ENCODE data around the gene GAPDH.
"Not testable (repeated sequence)": the region's sequence is repeated elsewhere in the genome, so short reads cannot be mapped to it uniquely, and the experiment has no call there.

The GAPDH gene

GRCh38 chr12:6533923-6534694 is at the start of gene GAPDH:
Gene GAPDH (plus strand): TSS chr12:6534517. CDS start chr12:6534833, 316 bp downstream.
- no peak for TF ChIP-seq CTCF (IDR thresholded peaks at IDR 0.05; ENCODE audit: control insufficient read depth, extremely low read depth, insufficient read depth)
- peak; percentile 91 for DNase-seq (ENCODE audit: low read depth)
- peak within 1 kb of the TSS; percentile 98 for H3K4me3 ChIP-seq (ENCODE audit: low read depth, low read length)

GRCh38 chr12:6488240-6488639 is 46.1 kb upstream of the GAPDH start:
- H3K4me3 ChIP-seq (ENCODE audit: low read depth, low read length) = no peak overlapping the region
- no peak for TF ChIP-seq CTCF (IDR thresholded peaks at IDR 0.05; ENCODE audit: control insufficient read depth, extremely low read depth, insufficient read depth)

GRCh38 chr12:6489449-6489848 is 44.9 kb upstream of the GAPDH start:
- H3K4me3 ChIP-seq (ENCODE audit: low read depth, low read length) = no peak overlapping the region
- no peak for TF ChIP-seq CTCF (IDR thresholded peaks at IDR 0.05; ENCODE audit: control insufficient read depth, extremely low read depth, insufficient read depth)
- no peak for DNase-seq (ENCODE audit: low read depth)

More at GRCh38 chr12:6488240-6488639, 46.1 kb upstream of the GAPDH start:
- no peak for DNase-seq (ENCODE audit: low read depth)

GRCh38 chr12:6490673-6491072 is 43.6 kb upstream of the GAPDH start:
- not testable (repeated sequence) for DNase-seq (ENCODE audit: low read depth); H3K4me3 ChIP-seq (ENCODE audit: low read depth, low read length)

GRCh38 chr12:6492838-6493496 is 41.4 kb upstream of the GAPDH start, which contains the start of gene MRPL51:
Gene MRPL51 (minus strand): TSS chr12:6493262. CDS start chr12:6493136, 126 bp downstream.
- peak; percentile 82 for DNase-seq (ENCODE audit: low read depth)
- peak within 1 kb of the TSS; percentile 99 for H3K4me3 ChIP-seq (ENCODE audit: low read depth, low read length)
- TF ChIP-seq CTCF (IDR thresholded peaks at IDR 0.05; ENCODE audit: control insufficient read depth, extremely low read depth, insufficient read depth) = no peak

- H3K4me3 ChIP-seq (ENCODE audit: low read depth, low read length) = peak within 1 kb of the TSS; percentile 99
- TF ChIP-seq CTCF (IDR thresholded peaks at IDR 0.05; ENCODE audit: control insufficient read depth, extremely low read depth, insufficient read depth) = no peak
- DNase-seq (ENCODE audit: low read depth) = peak; percentile 92
Observed at GRCh38 chr12:6493497-6494257, 40.6 kb upstream of the GAPDH start, which contains the start of gene NCAPD2. Gene NCAPD2 (plus strand): TSS chr12:6494102. CDS start chr12:6495099, 997 bp downstream.

GRCh38 chr12:6494258-6494743 is 40.0 kb upstream of the GAPDH start:
- TF ChIP-seq CTCF (IDR thresholded peaks at IDR 0.05; ENCODE audit: control insufficient read depth, extremely low read depth, insufficient read depth) = no peak
- DNase-seq (ENCODE audit: low read depth) = no peak
- H3K4me3 ChIP-seq (ENCODE audit: low read depth, low read length) = peak overlapping the region; percentile 99
